OCI-LY3 (cell line): ENCODE measurements around the gene ACKR3.

Experiments
- H2AFZ ChIP-seq: fragments of 200-600, 300-600 bp; shearing (Covaris generic); 2 replicates; pipeline ENCODE4 v1.6.0; 2014; ENCODE audit warnings: antibody characterized with exemption, low read depth, low read length
- H3K27ac ChIP-seq: fragments of 200-600, 300-600 bp; sonication (generic); 2 replicates; pipeline ENCODE4 v1.5.1; 2014; ENCODE audit warnings: mild to moderate bottlenecking, low read length, moderate library complexity, mixed read lengths
- H3K27me3 ChIP-seq: fragments of 200-600, 300-600 bp; sonication (generic); 2 replicates; pipeline ENCODE4 v1.6.1; 2014; ENCODE audit warnings: low read depth, low read length, mixed read lengths
- H3K36me3 ChIP-seq: fragments of 200-600, 300-600 bp; sonication (generic); replicated peaks from 2 replicates; pipeline ENCODE3; 2014; ENCODE audit warnings: low read depth, low read length, mixed read lengths
- H3K4me1 ChIP-seq: fragments of 300-600, 200-600 bp; sonication (generic); 2 replicates; pipeline ENCODE4 v1.6.1; 2014; ENCODE audit warnings: low read length, mixed read lengths
- H3K4me2 ChIP-seq: fragments of 200-600, 300-600 bp; sonication (generic); 2 replicates; pipeline ENCODE4 v1.6.1; 2014; ENCODE audit warnings: low read length, mixed read lengths
- H3K4me3 ChIP-seq: fragments of 300-600, 200-600 bp; sonication (generic); 2 replicates; pipeline ENCODE4 v1.5.1; 2014; ENCODE audit warnings: antibody characterized with exemption, mild to moderate bottlenecking, low read length, moderate library complexity
- H3K79me2 ChIP-seq: fragments of 300-600, 200-600 bp; shearing (Covaris generic); 2 replicates; pipeline ENCODE4 v1.6.1; 2014; ENCODE audit warnings: mild to moderate bottlenecking, low read length, mixed read lengths
- H3K9ac ChIP-seq: fragments of 300-600, 200-600 bp; shearing (Covaris generic); 2 replicates; pipeline ENCODE4 v1.6.0; 2014; ENCODE audit warnings: mild to moderate bottlenecking, low read length, moderate library complexity
- H3K9me3 ChIP-seq: fragments of 200-600, 300-600 bp; shearing (Covaris generic); 2 replicates; pipeline ENCODE4 v1.6.1; 2014; ENCODE audit warnings: low read length, mixed read lengths; ENCODE audit not compliant: insufficient read depth
- H4K20me1 ChIP-seq: fragments of 200-600, 300-600 bp; sonication (generic); 2 replicates; pipeline ENCODE4 v1.6.1; 2016; ENCODE audit warnings: low read length, mixed read lengths; ENCODE audit not compliant: insufficient read depth
- EZH2phosphoT487 ChIP-seq: fragments of 200-600 bp; shearing (Covaris generic); IDR thresholded peaks from 2 replicates; pipeline ENCODE4 v1.6.1; 2018; ENCODE audit warnings: antibody characterized with exemption, mixed run types, low read depth
- TF ChIP-seq, protein P1 (sequence below): fragments of 200-600, 300-600 bp; sonication (generic); IDR thresholded peaks from 2 replicates; pipeline ENCODE4 v1.5.1; 2014; ENCODE audit warnings: antibody characterized with exemption, low read length, low read depth

Gene ACKR3

DNA sequence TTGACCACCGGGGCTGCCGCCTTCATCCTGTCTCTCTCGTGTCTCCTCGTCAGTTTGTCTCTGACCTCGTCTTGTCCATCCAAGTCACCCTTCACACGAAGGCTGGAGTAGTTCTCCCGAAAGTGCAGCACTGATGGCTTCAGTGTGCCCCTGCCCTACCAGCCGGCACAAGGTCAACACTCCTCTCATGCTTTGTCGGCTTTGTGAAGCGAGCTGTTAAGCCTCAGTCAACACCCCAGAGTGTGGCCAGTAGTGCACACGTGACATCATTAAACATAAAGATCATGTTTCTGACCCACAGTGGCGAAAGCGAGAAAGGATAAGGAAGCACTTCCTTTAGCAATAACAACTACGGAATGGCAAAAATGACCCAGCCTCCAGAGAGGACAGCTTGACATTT is 23.2 kb downstream of the ACKR3 start:
- H3K4me1 ChIP-seq = no peaks in the 10 kb centered on the region
- no peaks in the 10 kb centered on the region for H3K27me3 ChIP-seq
- no peak overlapping the region for H3K27ac ChIP-seq
- no peak overlapping the region for H3K9ac ChIP-seq
- H4K20me1 ChIP-seq = no peaks in the 10 kb centered on the region
- TF ChIP-seq EZH2phosphoT487 = no peak
- TF ChIP-seq, protein P1, sequence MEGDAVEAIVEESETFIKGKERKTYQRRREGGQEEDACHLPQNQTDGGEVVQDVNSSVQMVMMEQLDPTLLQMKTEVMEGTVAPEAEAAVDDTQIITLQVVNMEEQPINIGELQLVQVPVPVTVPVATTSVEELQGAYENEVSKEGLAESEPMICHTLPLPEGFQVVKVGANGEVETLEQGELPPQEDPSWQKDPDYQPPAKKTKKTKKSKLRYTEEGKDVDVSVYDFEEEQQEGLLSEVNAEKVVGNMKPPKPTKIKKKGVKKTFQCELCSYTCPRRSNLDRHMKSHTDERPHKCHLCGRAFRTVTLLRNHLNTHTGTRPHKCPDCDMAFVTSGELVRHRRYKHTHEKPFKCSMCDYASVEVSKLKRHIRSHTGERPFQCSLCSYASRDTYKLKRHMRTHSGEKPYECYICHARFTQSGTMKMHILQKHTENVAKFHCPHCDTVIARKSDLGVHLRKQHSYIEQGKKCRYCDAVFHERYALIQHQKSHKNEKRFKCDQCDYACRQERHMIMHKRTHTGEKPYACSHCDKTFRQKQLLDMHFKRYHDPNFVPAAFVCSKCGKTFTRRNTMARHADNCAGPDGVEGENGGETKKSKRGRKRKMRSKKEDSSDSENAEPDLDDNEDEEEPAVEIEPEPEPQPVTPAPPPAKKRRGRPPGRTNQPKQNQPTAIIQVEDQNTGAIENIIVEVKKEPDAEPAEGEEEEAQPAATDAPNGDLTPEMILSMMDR = no peak
- no peaks in the 10 kb centered on the region for H3K79me2 ChIP-seq
- H3K36me3 ChIP-seq = no peaks in the 10 kb centered on the region
- H2AFZ ChIP-seq = no peak overlapping the region
- no peak overlapping the region for H3K4me2 ChIP-seq
- H3K4me3 ChIP-seq = no peak overlapping the region
- no peaks in the 10 kb centered on the region for H3K9me3 ChIP-seq

DNA sequence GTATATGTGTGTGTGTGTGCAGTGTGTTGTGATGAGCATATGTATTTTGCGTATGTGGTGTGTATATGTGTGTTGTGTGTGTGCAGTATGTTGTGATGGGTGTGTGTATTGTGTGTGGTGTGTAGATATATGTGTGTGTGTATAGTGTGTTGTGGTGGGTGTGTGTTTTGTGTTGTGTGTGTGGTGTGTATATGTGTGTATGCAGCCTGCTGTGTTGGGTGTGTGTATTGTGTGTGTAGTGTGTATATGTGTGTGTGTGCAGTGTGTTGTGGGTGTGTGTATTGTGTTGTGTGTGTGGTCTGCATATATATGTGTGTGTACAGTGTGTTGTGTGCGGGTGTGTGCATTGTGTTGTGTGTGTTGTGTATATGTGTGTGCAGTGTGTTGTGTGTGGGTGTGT is 23.9 kb downstream of the ACKR3 start:
- Histone ChIP-seq H3K4me3 (no peak overlapping the region), H3K4me1 (no peaks in the 10 kb centered on the region), H2AFZ (no peak overlapping the region), H3K9ac (no peak overlapping the region), H3K4me2 (no peak overlapping the region), H4K20me1 (no peaks in the 10 kb centered on the region), H3K79me2 (no peaks in the 10 kb centered on the region), H3K36me3 (no peaks in the 10 kb centered on the region), H3K27ac (no peak overlapping the region), H3K9me3 (no peaks in the 10 kb centered on the region), H3K27me3 (no peaks in the 10 kb centered on the region)
- no peak for TF ChIP-seq EZH2phosphoT487
- TF ChIP-seq, protein P1 = no peak

DNA sequence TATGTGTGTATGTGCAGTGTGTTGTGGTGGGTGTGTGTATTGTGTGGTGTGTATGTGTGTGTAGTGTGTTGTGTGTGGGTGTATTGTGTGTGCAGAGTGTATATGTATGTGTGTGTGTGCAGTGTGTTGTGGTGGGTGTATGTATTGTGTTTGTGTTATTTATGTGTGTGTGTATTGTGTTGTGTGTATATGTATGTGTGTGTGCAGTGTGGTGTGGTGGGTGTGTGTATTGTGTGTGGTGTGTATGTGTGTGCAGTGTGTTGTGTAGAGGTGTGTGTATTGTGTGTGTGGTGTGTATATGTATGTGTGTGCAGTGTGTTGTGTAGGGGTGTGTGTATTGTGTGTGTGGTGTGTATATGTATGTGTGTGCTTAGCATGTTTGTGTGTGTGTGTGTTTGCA is 24.3 kb downstream of the ACKR3 start:
- H3K79me2 ChIP-seq = no peaks in the 10 kb centered on the region
- H3K27me3 ChIP-seq = no peaks in the 10 kb centered on the region
- H3K4me3 ChIP-seq = no peak overlapping the region
- no peak overlapping the region for H3K9ac ChIP-seq
- H3K36me3 ChIP-seq = no peaks in the 10 kb centered on the region
- no peak overlapping the region for H3K4me2 ChIP-seq
- H4K20me1 ChIP-seq = no peaks in the 10 kb centered on the region
- TF ChIP-seq, protein P1 = no peak
- TF ChIP-seq EZH2phosphoT487 = no peak
- H2AFZ ChIP-seq = no peak overlapping the region
- no peak overlapping the region for H3K27ac ChIP-seq
- H3K4me1 ChIP-seq = no peaks in the 10 kb centered on the region
- no peaks in the 10 kb centered on the region for H3K9me3 ChIP-seq

GRCh38 chr2:236597629-236598028 is 28.0 kb downstream of the ACKR3 start:
- Histone ChIP-seq H3K79me2 (no peaks in the 10 kb centered on the region), H2AFZ (no peak overlapping the region), H3K4me1 (no peaks in the 10 kb centered on the region), H3K4me2 (no peak overlapping the region), H3K4me3 (no peak overlapping the region), H3K9me3 (no peaks in the 10 kb centered on the region), H3K27ac (no peak overlapping the region), H3K36me3 (no peaks in the 10 kb centered on the region), H4K20me1 (no peaks in the 10 kb centered on the region), H3K27me3 (no peaks in the 10 kb centered on the region), H3K9ac (no peak overlapping the region)
- TF ChIP-seq, protein P1 = no peak
- TF ChIP-seq EZH2phosphoT487 = no peak
